ENCODE measurements around the gene TEAD1. TPM values are rescaled to one million over a fixed set of nuclear protein-coding genes. Genes with fewer than 3 reads are reported as not detected.

TEAD1 gene
- total RNA-seq, 1 donor, result under 0.01 TPM

DNA sequence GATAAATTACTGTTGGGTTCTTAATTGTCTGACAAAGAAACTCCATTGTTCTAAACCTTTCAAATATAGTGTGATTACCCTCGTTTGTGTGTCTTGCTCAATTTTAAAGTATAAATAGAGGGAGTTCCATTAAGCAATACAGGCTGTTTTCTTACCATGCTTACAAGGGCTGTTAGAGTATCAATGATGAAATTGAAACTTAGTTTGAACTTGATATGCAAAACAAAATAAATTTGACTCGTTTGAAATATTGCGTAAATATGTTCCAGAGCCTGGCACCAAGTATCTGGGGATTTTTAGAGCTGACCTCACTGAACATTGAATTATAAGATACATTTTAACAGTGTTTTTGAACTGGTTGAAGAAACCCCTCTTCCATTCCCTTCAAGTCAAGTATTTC, 31.7 kb downstream of the TEAD1 start:
- no peak for DNase-seq (ENCODE audit: low read depth in 2 of 3, low spot score in 2 of 3)

DNA sequence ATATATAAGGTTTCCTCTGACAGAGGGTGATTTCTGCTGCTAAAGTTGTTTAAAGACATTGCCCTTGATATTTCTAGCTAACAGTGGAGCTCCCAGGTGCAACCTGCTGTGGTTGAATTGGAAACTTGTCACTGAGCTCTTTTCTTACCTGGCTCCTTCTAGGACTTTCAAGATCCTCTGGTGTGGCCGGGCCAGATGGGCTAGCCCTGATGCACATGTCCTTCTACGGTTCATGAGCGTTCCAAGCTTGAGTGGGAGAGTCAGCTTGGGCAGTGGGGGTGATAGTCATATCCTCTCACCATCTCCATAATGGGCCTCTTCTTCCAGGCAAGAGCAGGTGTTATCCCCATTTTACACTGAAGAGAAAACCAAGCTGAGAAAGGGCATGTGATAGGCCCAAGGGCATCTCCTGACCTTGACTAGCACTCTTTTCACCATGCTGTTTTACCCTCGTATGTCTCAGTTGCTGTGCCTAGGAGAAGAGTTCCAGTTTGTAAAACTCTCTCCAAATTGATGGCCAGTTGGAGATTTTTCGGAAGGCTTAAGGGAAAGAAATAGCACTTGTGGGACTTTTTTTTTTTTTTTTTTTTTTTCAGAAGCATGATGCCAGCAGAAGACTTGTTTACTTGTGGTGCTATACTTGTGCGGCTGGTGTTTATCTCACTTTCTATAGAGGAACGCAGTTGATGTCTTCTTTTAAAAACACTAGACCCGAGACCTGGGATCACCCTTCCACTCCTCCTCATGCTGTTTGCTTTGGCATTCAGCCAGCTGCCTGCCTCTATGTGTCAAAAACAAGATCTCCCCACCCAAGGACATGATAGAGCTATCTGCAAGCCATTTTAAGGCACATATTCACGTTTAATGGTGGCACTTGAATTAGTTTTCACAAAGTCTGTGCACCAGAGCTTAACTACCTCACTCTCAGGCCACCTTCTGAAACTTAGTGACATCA, 32.6 kb downstream of the TEAD1 start:
- DNase-seq (ENCODE audit: low read depth in 2 of 3, low spot score in 2 of 3), result no peak

DNA sequence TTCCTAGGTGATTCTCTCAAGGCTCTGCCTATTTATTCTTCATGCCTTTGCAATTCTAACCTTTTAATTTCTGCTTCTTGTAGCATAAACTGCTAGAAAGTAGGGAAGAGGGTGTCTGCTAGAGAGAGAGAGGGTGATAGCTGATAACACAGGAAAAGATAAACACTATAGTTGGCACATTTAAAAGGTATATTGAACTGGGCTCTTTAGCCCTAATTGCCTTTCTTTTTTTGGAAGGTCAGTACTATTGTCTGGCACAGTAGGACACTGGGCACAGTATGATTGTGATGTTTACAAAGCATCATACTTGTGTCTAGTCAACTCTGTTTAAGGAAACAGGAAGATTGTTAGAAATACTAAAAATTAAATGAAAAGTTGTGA, 33.3 kb downstream of the TEAD1 start:
- DNase-seq (ENCODE audit: low read depth in 2 of 3, low spot score in 2 of 3), result no peak

DNA sequence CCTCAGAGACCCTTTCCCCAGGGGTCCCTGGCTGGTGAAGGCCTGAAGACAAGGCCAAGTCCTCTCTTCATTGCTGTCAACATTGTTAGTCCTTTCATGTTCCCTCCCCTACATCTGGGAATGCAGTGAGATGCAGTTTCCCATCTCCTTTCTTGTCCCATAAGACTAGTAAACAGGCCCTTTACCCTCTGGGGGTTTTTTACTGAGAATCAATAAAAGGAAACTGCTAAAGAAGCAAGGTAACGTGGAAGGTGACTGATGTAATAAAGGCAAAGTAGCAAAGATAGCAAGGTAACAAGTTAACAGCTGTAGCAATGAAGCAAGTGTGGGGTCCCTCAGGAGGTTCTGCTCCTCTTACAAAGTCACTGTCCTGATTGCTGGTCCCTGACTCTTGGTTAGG, 37.3 kb downstream of the TEAD1 start:
- DNase-seq (ENCODE audit: low read depth in 2 of 3, low spot score in 2 of 3), result no peak

DNA sequence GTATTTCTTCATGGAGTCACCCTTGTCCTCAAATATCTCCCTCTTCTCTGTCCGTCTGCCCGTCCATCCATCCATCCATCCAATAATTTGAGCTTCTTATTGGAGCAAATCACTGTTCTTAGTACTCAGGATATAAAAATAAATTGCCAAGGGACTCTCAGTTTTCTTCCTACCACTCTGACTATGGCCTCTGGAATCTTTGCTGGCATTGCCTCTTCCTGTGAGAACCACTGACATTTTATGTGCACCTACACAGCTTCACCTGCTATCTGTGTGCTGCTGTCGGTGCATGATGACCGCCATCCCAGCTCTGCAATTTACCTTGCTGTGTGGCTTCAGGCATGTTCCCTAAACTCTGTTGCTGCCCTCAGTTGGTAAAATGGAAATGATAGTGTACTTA, 37.9 kb downstream of the TEAD1 start:
- DNase-seq (ENCODE audit: low read depth in 2 of 3, low spot score in 2 of 3), result no peak

DNA sequence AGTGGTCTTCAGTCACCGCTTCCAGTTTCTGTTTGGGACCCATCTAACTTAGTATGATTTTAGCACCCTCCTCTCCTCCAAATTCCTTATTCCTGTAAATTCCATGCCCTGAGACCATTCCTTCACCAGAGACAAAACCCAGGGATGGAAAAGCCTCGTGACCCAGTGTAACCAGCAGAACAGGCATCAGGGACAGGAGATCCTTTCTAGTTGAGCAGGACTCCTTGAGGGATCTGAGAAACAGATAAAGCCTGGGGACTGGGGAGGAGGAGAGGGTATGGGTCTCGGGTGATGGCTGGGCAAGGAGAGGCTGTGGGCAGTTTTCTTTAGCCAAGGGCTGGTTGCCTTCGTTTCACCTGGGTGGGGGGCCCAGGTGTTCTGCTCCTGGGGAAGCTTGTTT, 40.9 kb downstream of the TEAD1 start:
- DNase-seq (ENCODE audit: low read depth in 2 of 3, low spot score in 2 of 3), result no peak

DNA sequence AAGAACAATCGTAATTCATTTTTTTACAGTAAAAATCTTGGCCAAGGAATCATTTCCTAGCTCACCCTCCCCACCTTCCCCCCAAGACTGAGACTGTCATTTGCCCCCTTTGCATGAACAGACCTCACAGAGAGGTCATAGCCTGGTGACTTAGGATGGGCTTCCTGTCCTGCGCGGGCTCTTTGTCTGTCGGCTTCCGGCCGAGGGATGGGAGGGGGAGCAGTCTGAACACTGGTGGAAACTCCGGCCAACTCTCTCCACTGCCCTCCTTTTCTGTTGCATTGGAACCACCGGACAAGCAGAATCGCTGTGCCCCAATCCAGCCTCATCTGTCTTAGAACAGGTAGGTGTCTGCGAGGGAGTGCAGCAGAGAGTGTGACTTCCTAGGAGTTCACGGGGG, 41.7 kb downstream of the TEAD1 start:
- no peak for DNase-seq (ENCODE audit: low read depth in 2 of 3, low spot score in 2 of 3)

DNA sequence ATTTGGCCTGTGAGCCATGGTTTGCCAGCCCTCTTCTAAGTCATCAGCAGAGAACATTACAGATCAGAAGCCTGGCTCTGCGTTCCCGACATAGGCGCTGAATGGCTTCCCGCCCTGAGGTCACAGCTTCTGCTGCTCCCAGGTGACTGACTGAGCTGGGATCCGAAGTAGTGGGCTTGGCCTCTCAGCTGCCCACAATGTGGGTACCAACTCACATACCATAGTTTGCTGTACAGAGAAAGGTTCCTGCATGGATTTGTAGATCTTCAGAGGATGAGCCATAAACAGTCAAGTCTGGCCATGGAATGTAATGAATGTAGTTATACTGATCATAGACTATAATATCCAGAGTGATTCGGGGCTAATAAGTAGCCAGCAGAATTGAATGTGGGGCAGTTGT, 42.6 kb downstream of the TEAD1 start:
- no peak for DNase-seq (ENCODE audit: low read depth in 2 of 3, low spot score in 2 of 3)

DNA sequence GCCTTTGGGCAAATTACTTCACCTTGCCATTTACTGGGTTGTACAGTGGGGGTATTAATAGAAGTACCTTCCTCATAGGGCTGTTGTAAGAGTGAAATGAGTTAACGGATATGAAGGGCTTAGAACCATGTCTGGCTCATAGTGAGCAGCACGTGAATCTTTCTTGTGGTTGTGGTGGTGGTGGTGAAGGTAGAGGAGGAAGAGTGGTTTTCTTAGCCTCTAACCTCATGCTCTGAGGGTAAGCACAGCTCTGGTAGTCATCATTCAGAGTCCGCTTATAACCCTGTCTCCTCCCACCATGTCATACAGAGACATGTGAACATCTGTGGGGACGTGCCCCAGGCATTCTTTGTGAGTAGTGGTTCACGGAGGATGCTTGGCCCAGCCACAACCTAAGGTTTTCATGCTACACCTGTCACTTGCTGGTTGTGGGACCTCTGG, 43.6 kb downstream of the TEAD1 start:
- DNase-seq (ENCODE audit: low read depth in 2 of 3, low spot score in 2 of 3), result peak in 1 of 3 donors; percentile 18

DNA sequence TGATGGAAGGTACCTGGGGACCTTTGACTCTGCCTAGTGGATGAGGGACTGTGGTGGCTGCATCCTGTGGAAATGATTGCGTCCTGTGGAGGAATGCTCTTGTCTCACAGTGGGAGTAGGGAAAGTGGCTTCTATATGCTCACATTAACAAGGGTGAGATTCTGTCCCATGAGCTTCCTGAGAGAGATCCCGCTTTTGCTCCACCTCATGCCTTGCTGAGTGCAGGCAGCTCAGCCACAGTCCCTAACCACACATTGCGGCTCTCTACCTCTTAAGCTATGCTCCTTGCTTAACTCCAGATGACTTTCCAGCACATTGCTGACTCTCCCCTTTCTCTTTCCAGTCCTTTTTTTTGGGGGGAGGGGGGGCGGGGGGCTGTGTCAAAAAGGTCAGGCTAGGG, 45.0 kb downstream of the TEAD1 start:
- no peak for DNase-seq (ENCODE audit: low read depth in 2 of 3, low spot score in 2 of 3)

DNA sequence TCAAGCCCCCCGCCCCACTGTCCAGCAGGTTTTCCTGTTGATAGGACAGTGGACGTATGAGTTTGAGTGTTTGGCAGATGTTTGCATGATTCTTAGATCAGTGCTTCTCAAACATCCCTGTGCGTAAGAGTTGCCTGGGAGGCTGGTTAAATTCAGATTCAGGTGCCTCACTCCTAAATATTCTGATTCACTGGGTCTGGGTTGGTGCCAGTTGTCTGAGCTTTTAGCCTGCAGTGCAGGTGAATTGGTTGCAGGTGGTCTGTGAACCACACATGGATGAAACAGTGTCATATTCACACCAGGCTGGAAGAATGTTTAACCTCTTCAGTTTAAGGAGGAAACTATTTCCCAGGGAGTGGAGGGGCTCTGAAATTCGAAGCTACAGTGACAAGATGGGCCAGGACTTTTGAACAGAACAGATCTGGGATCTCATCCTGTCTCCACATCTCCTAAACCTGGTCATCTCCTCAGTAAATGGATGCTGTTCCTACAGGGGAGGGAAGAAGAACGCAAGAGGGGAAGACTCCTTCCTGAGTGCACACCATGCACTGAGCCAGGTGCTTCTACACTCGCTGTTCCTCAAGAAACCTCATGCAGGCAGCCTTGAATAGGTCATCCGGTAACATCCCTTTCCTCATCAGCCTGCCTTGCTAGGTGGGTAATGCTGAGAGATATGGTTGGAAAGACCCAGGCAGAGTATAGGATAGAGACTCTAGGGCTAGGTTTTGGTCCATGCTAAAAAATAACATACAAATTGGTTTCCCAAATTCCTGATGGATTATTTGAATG, 47.8 kb downstream of the TEAD1 start:
- no peak for DNase-seq (ENCODE audit: low read depth in 2 of 3, low spot score in 2 of 3)

DNA sequence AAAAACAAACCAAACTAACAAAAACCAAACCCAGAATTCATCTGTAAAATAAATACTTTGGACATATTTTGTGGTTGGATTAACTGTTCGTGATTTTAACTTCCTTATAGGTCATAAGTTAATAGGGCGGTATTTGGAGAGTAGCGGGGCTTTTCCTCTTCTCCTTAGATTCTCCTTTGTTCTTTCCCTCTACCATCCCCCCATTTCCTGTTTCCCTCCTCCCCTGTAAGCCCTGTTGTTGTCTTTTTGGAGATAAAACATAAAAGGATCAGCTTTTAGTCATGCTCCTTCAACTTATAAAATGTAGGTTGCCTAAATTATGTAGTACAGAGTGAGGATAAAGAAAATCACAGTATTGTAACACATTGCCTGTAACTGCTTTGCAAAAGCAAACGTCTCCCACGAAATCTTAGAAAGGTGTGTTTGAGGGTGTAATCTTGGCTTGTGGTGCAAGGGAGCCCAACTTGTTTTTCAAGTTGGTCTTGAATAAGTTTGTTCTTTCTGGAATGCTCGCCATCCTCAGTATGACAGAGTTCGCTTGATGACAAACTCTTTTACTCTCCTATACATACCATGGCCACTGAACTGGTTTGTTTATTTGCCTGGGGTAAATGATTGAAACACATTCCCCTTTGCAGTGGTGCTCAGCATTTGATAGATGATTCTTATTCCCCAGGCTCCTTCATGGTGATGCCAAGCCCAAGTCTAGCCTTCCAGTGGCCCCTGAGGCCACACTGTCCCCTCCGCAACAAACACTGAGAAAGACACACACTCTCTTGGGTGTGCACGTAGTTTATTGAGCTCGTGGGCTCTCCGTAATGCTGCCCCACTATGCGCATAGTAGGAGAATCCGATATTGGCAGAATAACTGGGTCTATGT, 49.4 kb downstream of the TEAD1 start:
- no peak for DNase-seq (ENCODE audit: low read depth in 2 of 3, low spot score in 2 of 3)

DNA sequence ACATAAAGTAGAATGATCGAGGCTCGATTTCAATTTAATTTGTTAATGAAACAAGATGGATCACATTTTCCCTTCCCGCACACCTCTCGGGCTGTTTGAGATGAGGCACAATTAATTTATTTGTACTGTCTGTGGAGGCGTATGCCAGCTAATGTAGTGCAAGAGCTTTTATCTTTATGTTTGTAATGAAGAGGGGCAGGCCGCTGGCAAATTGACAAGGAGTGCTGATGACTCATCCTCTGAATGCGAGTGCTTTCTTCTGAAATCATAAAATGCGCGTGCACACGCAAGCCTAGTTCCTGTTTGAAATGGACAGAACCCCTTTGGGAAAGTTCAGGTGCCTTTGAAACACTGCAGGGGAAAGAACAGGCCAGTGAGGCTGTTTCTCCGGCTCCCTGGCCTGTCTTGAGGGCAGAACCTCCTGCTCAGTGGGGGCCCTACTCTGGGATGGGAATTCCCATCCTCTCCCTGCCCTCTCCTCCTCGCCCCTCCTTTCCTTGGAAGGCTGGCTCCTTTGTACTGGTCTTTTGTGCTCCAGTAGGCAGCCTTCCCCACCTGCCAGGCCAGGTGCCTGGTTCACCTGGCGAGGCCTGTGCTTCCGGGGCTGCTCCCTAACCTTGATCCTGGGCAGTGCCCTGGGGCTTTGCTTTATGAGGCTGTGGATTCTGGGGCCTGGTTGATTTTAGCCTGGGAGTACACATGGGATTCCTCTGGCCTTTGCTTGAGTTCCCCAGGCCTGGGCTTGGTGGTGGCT, 50.3 kb downstream of the TEAD1 start:
- no peak for DNase-seq (ENCODE audit: low read depth in 2 of 3, low spot score in 2 of 3)

DNA sequence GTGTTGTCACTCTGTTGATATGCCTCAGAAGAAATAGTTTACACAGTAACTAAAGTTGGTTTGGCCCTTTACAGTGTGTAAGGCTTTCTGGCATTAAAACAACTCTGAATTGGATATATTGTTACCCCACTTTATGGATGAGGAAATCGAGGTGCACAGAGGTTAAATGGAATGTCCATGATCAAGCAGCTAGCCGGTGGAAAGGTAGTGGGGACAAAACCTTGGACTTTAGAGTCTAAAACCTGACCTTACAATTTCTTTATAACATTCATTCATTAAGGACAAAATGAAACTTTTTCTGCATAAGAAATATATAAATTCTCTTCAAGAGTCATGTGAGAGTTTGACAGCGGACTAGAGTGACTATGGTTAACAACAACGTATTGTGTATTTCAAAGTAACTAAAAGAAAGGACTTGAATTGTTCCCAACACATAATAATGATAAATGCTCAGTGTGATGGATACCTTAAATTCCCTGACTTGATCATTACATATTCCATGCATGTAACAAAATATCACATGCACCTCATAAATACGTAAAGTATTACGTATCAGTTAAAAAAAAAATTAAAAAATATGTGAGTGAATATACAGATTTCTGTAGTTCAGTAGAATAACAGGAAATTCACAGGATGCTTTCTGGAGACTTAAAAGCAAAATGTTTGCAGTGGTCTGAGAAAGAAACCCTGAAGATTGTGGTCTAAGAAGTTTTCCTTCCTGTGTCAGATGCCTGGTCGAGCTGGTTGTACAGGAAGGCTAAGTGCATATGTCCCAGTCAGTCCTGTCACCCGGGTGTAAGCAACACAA, 51.0 kb downstream of the TEAD1 start:
- no peak for DNase-seq (ENCODE audit: low read depth in 2 of 3, low spot score in 2 of 3)

DNA sequence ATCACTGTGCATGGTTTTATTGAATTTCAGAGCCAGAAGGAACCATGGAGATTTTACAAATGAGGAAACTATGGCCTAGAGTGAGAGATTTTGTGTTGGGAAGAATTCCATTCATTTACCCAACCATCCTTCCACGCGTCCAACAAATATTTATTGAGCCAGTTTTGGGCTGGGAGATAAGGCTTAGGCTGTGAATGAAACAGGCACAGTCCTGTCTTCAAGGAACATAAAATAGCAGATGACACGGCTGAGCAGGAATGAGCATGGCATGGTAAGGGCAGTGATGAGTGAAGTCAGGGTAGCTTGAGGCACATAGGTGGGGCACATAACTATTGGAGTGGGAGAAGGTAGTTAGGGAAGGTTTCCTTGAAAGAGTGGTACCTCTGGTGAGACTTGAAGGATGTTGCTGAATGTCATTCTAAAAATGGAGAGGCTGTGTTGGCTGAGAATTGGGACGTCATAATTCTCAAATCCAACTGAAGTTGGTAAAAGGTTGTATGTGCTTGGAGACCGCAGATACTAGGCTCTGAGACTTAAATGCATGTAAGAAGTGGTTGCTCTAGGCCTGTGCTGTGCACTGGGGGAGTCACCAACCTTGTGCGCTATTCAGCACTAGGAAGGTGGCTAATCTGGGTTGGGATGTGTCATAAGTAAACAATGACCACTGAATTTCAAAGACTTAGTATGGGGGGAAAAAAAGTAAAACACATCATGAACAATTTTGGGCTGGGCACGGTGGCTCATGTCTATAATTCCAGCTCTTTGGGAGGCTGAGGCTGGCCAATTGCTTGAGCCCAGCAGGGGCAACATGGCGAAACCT, 51.9 kb downstream of the TEAD1 start:
- DNase-seq (ENCODE audit: low read depth in 2 of 3, low spot score in 2 of 3), result no peak

DNA sequence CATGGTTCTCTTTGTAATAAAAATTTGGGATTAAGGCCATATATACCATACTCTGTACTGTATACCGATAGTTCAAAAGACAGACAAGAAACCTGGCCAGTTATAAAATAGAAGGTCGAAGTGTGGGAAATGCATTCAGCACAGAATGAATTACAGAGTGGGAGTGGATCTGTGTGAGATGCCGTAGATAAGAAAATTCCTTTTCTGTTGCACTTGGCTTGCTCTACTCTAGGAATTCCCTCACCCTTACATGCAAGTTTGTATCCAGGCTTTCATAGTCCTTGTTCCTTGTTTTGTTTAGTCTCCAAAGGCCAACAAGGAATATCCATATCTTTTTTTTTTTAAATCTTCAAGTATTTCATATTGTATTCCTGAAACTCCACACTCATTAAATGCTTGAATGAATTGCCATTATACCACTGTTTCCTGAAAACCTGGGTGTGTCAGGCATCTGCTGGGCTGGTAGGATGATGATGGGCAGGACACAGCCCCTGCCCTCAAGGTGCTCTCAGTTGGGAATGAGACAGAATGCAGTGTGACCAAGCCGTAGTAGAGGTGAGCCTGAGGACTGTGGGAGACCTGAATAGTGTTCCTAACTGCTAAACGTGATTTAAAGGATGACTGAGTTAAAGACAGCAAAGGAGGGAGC, 53.5 kb downstream of the TEAD1 start:
- DNase-seq (ENCODE audit: low read depth in 2 of 3, low spot score in 2 of 3), result no peak

DNA sequence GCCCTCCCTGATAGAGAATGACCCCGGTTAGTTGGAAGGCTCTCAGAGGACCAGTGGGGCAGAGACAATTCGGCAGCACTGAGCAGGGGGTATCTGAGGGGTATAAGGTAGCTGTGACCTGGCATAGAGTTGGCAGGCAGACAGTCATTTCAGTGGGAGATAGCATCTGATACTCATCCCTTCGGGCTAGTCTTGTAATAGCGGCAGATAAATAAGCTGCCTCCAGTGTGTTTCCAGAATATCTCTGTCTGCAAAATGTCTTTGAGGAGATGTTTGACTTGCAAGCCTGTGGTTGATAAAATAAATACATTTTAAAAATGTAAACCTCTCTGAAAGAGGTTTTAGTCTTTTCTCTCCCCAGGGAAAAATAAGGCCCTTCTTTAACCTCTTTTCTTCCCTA, 54.2 kb downstream of the TEAD1 start:
- no peak for DNase-seq (ENCODE audit: low read depth in 2 of 3, low spot score in 2 of 3)

DNA sequence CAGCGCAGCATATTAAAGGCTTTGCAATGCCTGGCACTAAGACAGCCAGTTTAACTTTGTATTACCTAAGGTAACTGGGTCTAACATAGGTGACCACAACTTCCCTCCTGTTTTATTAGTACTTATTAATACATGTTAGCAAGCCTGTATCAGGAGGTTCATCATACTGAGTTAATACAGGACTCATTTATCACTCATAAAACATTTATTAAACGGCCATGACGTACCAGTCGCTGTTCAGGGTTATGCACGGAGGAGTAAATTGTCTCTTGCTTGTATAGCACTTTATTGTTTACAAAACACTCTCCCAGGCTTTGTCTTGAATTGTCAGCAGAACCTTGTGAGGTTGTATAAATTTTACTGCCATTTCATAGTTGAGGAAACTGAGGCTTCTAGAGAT, 55.7 kb downstream of the TEAD1 start:
- DNase-seq (ENCODE audit: low read depth in 2 of 3, low spot score in 2 of 3), result no peak
